Naive thymus-derived CD4-positive, alpha-beta T cell (primary cell): ENCODE results near the gene KCNV2. TPM values are rescaled to one million over a fixed set of nuclear protein-coding genes. Genes with fewer than 3 reads are reported as not detected.

ENCODE experiments used
- ATAC-seq: fragments of 150-1000 bp; cut with Tn5 transposase; 2 replicates; pipeline ENCODE4 v1.10.0; 2021; ENCODE audit warnings: mild to moderate bottlenecking, moderate library complexity
- CTCF ChIA-PET: fragments of 350-600 bp; sonication (Branson Sonifier 250); formaldehyde crosslinking; loops from one replicate; lab custom pipeline; 2021; ENCODE audit warnings: antibody characterized with exemption; lab: Charles Lee
- POLR2A ChIA-PET: fragments of 350-600 bp; sonication (Branson Sonifier 250); formaldehyde crosslinking; loops from one replicate; lab custom pipeline; 2021; ENCODE audit warnings: antibody characterized with exemption, inconsistent platforms; lab: Charles Lee
- DNase-seq, 9 donors: peaks; one replicate each; pipeline versions ENCODE4 v3.0.0 to v3.0.0-alpha.2; 2020 to 2022; ENCODE audit warnings: mixed read lengths in 1 of 9
- H3K27ac ChIP-seq: one replicate; pipeline ENCODE4 v1.7.0; 2013; ENCODE audit warnings: mild to moderate bottlenecking, low read depth, low read length, moderate library complexity
- H3K27me3 ChIP-seq, 2 donors: one replicate each; pipeline ENCODE4 v1.7.0; 2013; ENCODE audit warnings: low read length in 2 of 2, mild to moderate bottlenecking in 2 of 2, moderate library complexity in 2 of 2; ENCODE audit not compliant: control insufficient read depth in 2 of 2, insufficient read depth in 2 of 2
- H3K36me3 ChIP-seq, 3 experiments: 1 replicate in 2 of 3; 2 replicates in 1 of 3; pipeline ENCODE4 v1.7.0; 2013; ENCODE audit warnings: low read length in 3 of 3, mild to moderate bottlenecking in 3 of 3, moderate library complexity in 1 of 3; ENCODE audit not compliant: insufficient read depth in 3 of 3, control insufficient read depth in 2 of 3
- H3K4me1 ChIP-seq, 2 donors: one replicate each; pipeline ENCODE4 v1.7.0; 2013; ENCODE audit warnings: low read length in 2 of 2, mild to moderate bottlenecking in 2 of 2, moderate library complexity in 1 of 2; ENCODE audit not compliant: control insufficient read depth in 2 of 2, insufficient read depth in 2 of 2
- H3K4me3 ChIP-seq: 2 replicates; pipeline ENCODE4 v1.7.0; 2013; ENCODE audit warnings: mild to moderate bottlenecking, low read length
- H3K9me3 ChIP-seq, 3 experiments: 1 replicate in 2 of 3; 2 replicates in 1 of 3; pipeline ENCODE4 v1.7.0; 2013; ENCODE audit warnings: low read length in 3 of 3; ENCODE audit not compliant: control insufficient read depth in 2 of 3
- H3K27ac Mint-ChIP-seq, 9 donors: one replicate each; pipeline ENCODE4 v1.8.0; 2020 to 2022; ENCODE audit warnings: mixed read lengths in 9 of 9, mild to moderate bottlenecking in 8 of 9, moderate library complexity in 5 of 9, inconsistent platforms in 2 of 9
- H3K27me3 Mint-ChIP-seq, 5 donors: one replicate each; pipeline ENCODE4 v1.8.0; 2021 to 2022; ENCODE audit warnings: mixed read lengths in 5 of 5, mild to moderate bottlenecking in 1 of 5
- H3K36me3 Mint-ChIP-seq, 5 donors: one replicate each; pipeline ENCODE4 v1.8.0; 2020 to 2022; ENCODE audit warnings: mixed read lengths in 5 of 5, mild to moderate bottlenecking in 3 of 5, inconsistent platforms in 1 of 5
- H3K4me1 Mint-ChIP-seq, 7 donors: one replicate each; pipeline ENCODE4 v1.8.0; 2020 to 2022; ENCODE audit warnings: mixed read lengths in 7 of 7, mild to moderate bottlenecking in 3 of 7, inconsistent platforms in 1 of 7
- H3K4me3 Mint-ChIP-seq, 10 donors: one replicate each; pipeline ENCODE4 v1.8.0; 2020 to 2022; ENCODE audit warnings: mild to moderate bottlenecking in 10 of 10, mixed read lengths in 10 of 10, moderate library complexity in 6 of 10, inconsistent platforms in 2 of 10
- H3K9me3 Mint-ChIP-seq, 11 donors: one replicate each; pipeline ENCODE4 v1.8.0; 2020 to 2022; ENCODE audit warnings: mixed read lengths in 11 of 11, mild to moderate bottlenecking in 4 of 11, inconsistent platforms in 1 of 11, moderate library complexity in 1 of 11
- intact Hi-C, 2 donors: fragments of 100-400 bp; cut with micrococcal nuclease; formaldehyde crosslinking; loops; one replicate each; pipeline ENCODE4 v1.15.1; 2023
- polyA plus RNA-seq, 2 donors: library from polyadenylated mRNA; unstranded; fragments of 300-500 nt; fragmentation: Illumina TruSeq; gene quantifications; one replicate each; pipeline ENCODE4 v1.2.3, GENCODE V29; 2021
- total RNA-seq, 6 experiments: library from RNA in 5 of 6; stranded (reverse) in 5 of 6; gene quantifications; 1 replicate in 5 of 6; 2 replicates in 1 of 6; pipeline ENCODE4 v1.2.3 and lab custom pipeline; 2021 to 2026

The KCNV2 gene
- total and polyA plus RNA-seq, 7 experiments from 2014 or later, result not detected

- ChIA-PET CTCF (no interaction called here), POLR2A (no interaction called here)
- H3K27me3 ChIP-seq, result no peaks in the 10 kb centered on the region
- Mint-ChIP-seq H3K27me3 (no peaks in the 10 kb centered on the region), H3K4me1 (peaks cover 0 to 2% (median 0%) of the 10 kb centered on the region in 7 donors), H3K36me3 (peaks cover 0 to 24% (median 15%) of the 10 kb centered on the region in 5 donors), H3K9me3 (peaks cover 2 to 14% (median 5%) of the 10 kb centered on the region in 11 donors), H3K27ac (no peak overlapping the region), H3K4me3 (no peak overlapping the region)
- H3K36me3 ChIP-seq, result no peaks in the 10 kb centered on the region
- DNase-seq, result no peak
- H3K4me3 ChIP-seq, result no peak overlapping the region
- intact Hi-C loops, result no loop called here
- no peaks in the 10 kb centered on the region for H3K4me1 ChIP-seq
- H3K27ac ChIP-seq, result no peak overlapping the region
- ATAC-seq, result no peak
- peaks cover 0 to 3% (median 0%) of the 10 kb centered on the region in 3 experiments for H3K9me3 ChIP-seq
These were observed 839 bp downstream of the KCNV2 start for GRCh38 chr9:2718001-2718697.

- H3K27ac Mint-ChIP-seq, result no peak overlapping the region
- H3K27me3 Mint-ChIP-seq, result no peaks in the 10 kb centered on the region
- ATAC-seq (no peak), DNase-seq (no peak)
- Histone ChIP-seq H3K36me3 (no peaks in the 10 kb centered on the region), H3K4me3 (no peak overlapping the region), H3K4me1 (no peaks in the 10 kb centered on the region), H3K9me3 (peaks cover 0 to 3% (median 0%) of the 10 kb centered on the region in 3 experiments), H3K27me3 (no peaks in the 10 kb centered on the region), H3K27ac (no peak overlapping the region)
- ChIA-PET POLR2A (no interaction called here), CTCF (no interaction called here)
- H3K36me3 Mint-ChIP-seq, result peaks cover 0 to 21% (median 13%) of the 10 kb centered on the region in 5 donors
- intact Hi-C loops, result no loop called here
- H3K9me3 Mint-ChIP-seq, result peaks cover 0 to 14% (median 3%) of the 10 kb centered on the region in 11 donors
- H3K4me3 Mint-ChIP-seq, result no peak overlapping the region
- H3K4me1 Mint-ChIP-seq, result peaks cover 0 to 2% (median 0%) of the 10 kb centered on the region in 7 donors
These were observed 1.4 kb downstream of the KCNV2 start for GRCh38 chr9:2718698-2719033.

- H3K9me3 ChIP-seq, result peaks cover 0 to 3% (median 0%) of the 10 kb centered on the region in 3 experiments
- H3K27me3 Mint-ChIP-seq, result no peaks in the 10 kb centered on the region
- no peak overlapping the region for H3K27ac Mint-ChIP-seq
- no peaks in the 10 kb centered on the region for H3K36me3 ChIP-seq
- no peak overlapping the region for H3K4me3 Mint-ChIP-seq
- ChIA-PET POLR2A (no interaction called here), CTCF (no interaction called here)
- H3K4me1 Mint-ChIP-seq, result peaks cover 0 to 2% (median 0%) of the 10 kb centered on the region in 7 donors
- no peaks in the 10 kb centered on the region for H3K27me3 ChIP-seq
- no peak overlapping the region for H3K27ac ChIP-seq
- DNase-seq (no peak), ATAC-seq (no peak)
- H3K9me3 Mint-ChIP-seq, result peaks cover 0 to 14% (median 3%) of the 10 kb centered on the region in 11 donors
- no peak overlapping the region for H3K4me3 ChIP-seq
- intact Hi-C loops, result no loop called here
- H3K36me3 Mint-ChIP-seq, result peaks cover 0 to 21% (median 13%) of the 10 kb centered on the region in 5 donors
- no peaks in the 10 kb centered on the region for H3K4me1 ChIP-seq
These were observed 2.9 kb downstream of the KCNV2 start for GRCh38 chr9:2720179-2720654.

- intact Hi-C loops, result no loop called here
- H3K9me3 Mint-ChIP-seq, result peaks cover 0 to 5% (median 3%) of the 10 kb centered on the region in 11 donors
- peaks cover 0 to 2% (median 0%) of the 10 kb centered on the region in 7 donors for H3K4me1 Mint-ChIP-seq
- DNase-seq (no peak), ATAC-seq (no peak)
- no peak overlapping the region for H3K4me3 ChIP-seq
- no peaks in the 10 kb centered on the region for H3K27me3 Mint-ChIP-seq
- H3K36me3 Mint-ChIP-seq, result peaks cover 0 to 14% (median 13%) of the 10 kb centered on the region in 5 donors
- no peak overlapping the region for H3K4me3 Mint-ChIP-seq
- peaks cover 0 to 3% (median 0%) of the 10 kb centered on the region in 3 experiments for H3K9me3 ChIP-seq
- POLR2A ChIA-PET, result no interaction called here
- no peak overlapping the region for H3K27ac Mint-ChIP-seq
- H3K36me3 ChIP-seq, result no peaks in the 10 kb centered on the region
- CTCF ChIA-PET, result no interaction called here
- H3K27me3 ChIP-seq, result no peaks in the 10 kb centered on the region
- H3K4me1 ChIP-seq, result no peaks in the 10 kb centered on the region
- H3K27ac ChIP-seq, result no peak overlapping the region
These were observed 5.4 kb downstream of the KCNV2 start for GRCh38 chr9:2722715-2723114.

- H3K9me3 Mint-ChIP-seq, result peaks cover 0 to 5% (median 3%) of the 10 kb centered on the region in 11 donors
- Histone ChIP-seq H3K9me3 (peaks cover 0 to 3% (median 0%) of the 10 kb centered on the region in 3 experiments), H3K36me3 (no peaks in the 10 kb centered on the region), H3K27me3 (no peaks in the 10 kb centered on the region), H3K4me3 (no peak overlapping the region), H3K4me1 (no peaks in the 10 kb centered on the region), H3K27ac (no peak overlapping the region)
- ATAC-seq (no peak), DNase-seq (no peak)
- ChIA-PET CTCF (no interaction called here), POLR2A (no interaction called here)
- no peak overlapping the region for H3K4me3 Mint-ChIP-seq
- intact Hi-C loops, result no loop called here
- H3K27me3 Mint-ChIP-seq, result no peaks in the 10 kb centered on the region
- H3K36me3 Mint-ChIP-seq, result peaks cover 0 to 14% (median 13%) of the 10 kb centered on the region in 5 donors
- peak overlapping the region in 1 of 9 donors; percentile 27 for H3K27ac Mint-ChIP-seq
- peaks cover 0 to 5% (median 0%) of the 10 kb centered on the region in 7 donors for H3K4me1 Mint-ChIP-seq
These were observed 6.2 kb downstream of the KCNV2 start for GRCh38 chr9:2723376-2724065.

- peaks cover 0 to 1% (median 0%) of the 10 kb centered on the region in 11 donors for H3K9me3 Mint-ChIP-seq
- no peaks in the 10 kb centered on the region for H3K9me3 ChIP-seq
- H3K27me3 Mint-ChIP-seq, result no peaks in the 10 kb centered on the region
- POLR2A ChIA-PET, result no interaction called here
- H3K4me1 Mint-ChIP-seq, result peaks cover 0 to 5% (median 0%) of the 10 kb centered on the region in 7 donors
- H3K4me3 ChIP-seq, result no peak overlapping the region
- DNase-seq (no peak), ATAC-seq (no peak)
- H3K27me3 ChIP-seq, result no peaks in the 10 kb centered on the region
- no peak overlapping the region for H3K4me3 Mint-ChIP-seq
- CTCF ChIA-PET, result no interaction called here
- peaks cover 0 to 4% (median 3%) of the 10 kb centered on the region in 5 donors for H3K36me3 Mint-ChIP-seq
- H3K27ac ChIP-seq, result no peak overlapping the region
- H3K4me1 ChIP-seq, result no peaks in the 10 kb centered on the region
- intact Hi-C loops, result loop anchor here in 1 of 2 donors (5.0 kb wide), 3 partner anchors 103 to 593 kb away; partner anchors contain the start of gene VLDLR
- no peak overlapping the region for H3K27ac Mint-ChIP-seq
- H3K36me3 ChIP-seq, result no peaks in the 10 kb centered on the region
These were observed 7.8 kb downstream of the KCNV2 start for GRCh38 chr9:2725126-2725525.
